ENCODE data around the gene PPP1R37.
A peak's percentile ranks its signal among the peaks of the same experiment; 100 is the strongest.

Gene PPP1R37

DNA sequence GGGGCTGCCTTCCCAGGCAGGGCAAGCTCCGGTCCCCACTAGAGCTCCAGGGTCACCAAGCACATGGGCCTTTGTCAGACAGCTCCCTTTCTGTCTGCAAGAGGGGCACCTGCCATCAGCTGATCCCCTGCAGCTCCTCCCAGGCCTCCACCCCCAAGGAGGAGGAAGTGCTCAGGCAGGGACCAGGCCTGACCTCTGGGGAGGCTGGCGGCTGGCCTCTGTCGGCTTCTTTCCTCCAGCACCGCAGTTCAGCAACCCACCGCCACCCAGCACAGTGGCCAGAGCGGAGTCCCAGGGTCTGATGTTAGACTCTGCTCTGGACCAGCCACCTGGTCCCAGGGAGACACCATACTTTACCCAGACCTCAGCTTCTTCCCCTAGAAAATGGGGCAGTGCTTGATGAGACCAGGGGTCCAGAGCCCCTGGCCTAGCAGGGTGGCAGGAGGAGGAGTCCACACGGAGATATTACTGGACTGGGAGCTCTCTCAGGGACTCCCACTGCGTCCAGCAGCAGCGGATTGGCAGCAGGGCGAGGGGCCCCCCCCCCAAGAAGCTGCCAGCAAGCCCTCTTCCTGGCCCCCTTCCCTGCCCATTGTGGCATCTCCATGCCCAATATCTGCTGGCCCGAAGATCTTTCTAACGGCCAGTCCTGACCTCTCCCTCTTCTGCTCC is 43.7 kb downstream of the PPP1R37 start:
- CTCF ChIA-PET, result interaction anchor here (0.8 to 3.9 kb wide), 9 partner anchors 10 to 202 kb away, joined by 3 to 44 read pairs (median 5); partner anchors contain the start of gene PPP1R37
- TF ChIP-seq, protein P1, sequence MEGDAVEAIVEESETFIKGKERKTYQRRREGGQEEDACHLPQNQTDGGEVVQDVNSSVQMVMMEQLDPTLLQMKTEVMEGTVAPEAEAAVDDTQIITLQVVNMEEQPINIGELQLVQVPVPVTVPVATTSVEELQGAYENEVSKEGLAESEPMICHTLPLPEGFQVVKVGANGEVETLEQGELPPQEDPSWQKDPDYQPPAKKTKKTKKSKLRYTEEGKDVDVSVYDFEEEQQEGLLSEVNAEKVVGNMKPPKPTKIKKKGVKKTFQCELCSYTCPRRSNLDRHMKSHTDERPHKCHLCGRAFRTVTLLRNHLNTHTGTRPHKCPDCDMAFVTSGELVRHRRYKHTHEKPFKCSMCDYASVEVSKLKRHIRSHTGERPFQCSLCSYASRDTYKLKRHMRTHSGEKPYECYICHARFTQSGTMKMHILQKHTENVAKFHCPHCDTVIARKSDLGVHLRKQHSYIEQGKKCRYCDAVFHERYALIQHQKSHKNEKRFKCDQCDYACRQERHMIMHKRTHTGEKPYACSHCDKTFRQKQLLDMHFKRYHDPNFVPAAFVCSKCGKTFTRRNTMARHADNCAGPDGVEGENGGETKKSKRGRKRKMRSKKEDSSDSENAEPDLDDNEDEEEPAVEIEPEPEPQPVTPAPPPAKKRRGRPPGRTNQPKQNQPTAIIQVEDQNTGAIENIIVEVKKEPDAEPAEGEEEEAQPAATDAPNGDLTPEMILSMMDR (IDR thresholded peaks at IDR 0.05; ENCODE audit: control extremely low read depth, extremely low read depth, low read depth, missing control alignments), result no peak
- POLR2A ChIA-PET, result interaction anchor here (0.9 kb wide), 1 partner anchor 19 kb away, joined by 3 read pairs; no protein-coding TSS in a partner anchor
- peak; percentile 71 for DNase-seq (ENCODE audit: extremely low spot score)

DNA sequence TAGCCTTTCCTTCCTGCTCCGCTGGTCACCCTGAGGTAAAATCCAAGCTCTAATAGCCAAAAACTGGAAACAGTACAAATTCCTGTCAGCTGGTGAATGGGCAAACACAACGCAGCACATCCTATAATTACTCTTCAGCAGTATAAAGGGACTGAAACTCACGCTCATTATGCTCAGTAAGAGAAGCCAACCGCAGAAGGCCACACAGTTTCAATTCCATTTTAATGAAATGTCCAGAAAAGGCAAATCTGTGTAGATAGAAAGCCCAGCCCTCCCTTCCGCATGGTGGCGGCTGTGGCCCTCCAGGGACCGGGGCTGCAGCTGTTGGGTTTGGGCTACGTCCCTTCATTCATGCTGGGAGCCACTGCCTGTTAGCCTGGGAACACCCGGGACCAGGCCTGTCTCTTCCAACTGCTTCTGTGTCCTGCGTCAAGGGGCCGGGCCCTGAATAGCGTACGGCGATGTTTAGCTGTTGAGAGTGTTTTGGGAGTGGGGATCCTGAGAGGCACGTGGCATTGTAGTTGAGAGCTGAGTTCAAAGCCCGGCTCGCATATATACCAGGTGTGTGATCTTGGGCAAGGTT is 44.3 kb downstream of the PPP1R37 start:
- DNase-seq (ENCODE audit: extremely low spot score), result peak; percentile 86
- TF ChIP-seq, protein P1 (IDR thresholded peaks at IDR 0.05; ENCODE audit: control extremely low read depth, extremely low read depth, low read depth, missing control alignments), result peak; percentile 40
- ChIA-PET CTCF (interaction anchor here (0.7 to 3.9 kb wide), 9 partner anchors 11 to 201 kb away, joined by 3 to 44 read pairs (median 5); partner anchors contain the start of gene BLOC1S3), POLR2A (no interaction called here)

DNA sequence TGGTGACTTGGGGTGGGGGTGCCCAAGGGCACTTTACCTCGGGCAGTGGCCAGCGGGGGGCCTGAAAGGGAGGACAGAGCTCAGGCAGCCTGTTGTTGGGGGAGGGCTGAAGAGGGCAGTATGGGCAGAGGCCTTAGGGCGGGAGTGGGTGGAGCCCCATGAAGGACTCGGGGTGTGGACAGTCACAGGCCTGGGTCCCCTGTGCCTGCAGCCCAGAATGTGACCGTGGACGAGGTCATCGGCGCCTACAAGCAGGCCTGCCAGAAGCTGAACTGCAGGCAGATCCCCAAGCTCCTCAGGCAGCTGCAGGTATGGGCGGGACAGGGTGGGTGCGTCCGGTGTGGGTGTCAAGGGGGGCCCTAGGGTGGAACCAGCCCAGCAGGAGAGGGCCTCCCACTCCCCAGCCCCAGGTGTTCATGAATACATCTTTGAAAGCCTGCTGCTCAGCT is 45.3 kb downstream of the PPP1R37 start:
- ChIA-PET CTCF (no interaction called here), POLR2A (no interaction called here)
- no peak for DNase-seq (ENCODE audit: extremely low spot score)
- TF ChIP-seq, protein P1 (IDR thresholded peaks at IDR 0.05; ENCODE audit: control extremely low read depth, extremely low read depth, low read depth, missing control alignments), result no peak

DNA sequence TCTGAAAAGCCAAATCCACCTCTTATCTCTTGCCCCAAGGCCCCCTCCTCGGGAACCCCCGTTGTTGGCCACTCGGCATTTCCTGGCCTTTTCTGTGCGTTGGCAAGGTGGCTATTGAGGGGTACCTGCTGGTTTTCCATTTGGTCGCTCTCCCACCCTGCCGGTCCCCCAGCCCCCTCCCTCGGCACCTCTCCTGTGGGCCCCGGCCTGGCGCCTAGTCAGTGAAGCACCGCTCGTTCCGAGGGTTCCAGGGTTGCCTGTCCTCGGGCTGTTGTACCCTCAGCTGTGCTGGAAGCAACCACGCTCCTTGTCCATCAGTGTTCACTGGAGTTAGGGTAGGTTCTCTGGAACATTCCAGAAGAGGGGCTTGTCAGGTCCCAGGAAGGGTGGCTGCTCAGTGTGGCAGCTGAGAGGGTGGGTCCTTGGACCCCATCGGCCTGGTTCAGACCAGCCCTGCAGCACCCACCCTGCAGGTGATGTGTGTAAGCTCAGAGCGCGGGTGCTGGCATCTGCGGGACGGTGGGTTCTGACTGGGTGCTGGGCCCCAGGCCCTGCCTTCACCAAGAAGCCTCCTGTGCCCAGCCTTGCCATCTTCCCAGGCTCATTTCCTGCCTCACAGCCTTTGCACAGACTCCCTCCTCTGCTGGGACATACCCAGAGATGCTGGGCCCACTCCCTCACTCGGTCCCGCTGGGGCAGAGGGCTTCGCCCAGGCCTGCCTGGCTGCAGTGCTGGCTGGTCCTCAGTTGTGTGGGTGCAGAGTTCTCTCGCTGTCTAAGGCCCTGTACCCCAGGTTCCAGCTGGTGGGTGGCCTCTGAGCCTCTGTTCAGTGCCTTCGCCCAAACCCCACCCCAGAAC is 46.5 kb downstream of the PPP1R37 start:
- CTCF ChIA-PET, result interaction anchor here (1.4 kb wide), 1 partner anchor 13 kb away, joined by 4 read pairs; no protein-coding TSS in a partner anchor
- TF ChIP-seq, protein P1 (IDR thresholded peaks at IDR 0.05; ENCODE audit: control extremely low read depth, extremely low read depth, low read depth, missing control alignments), result no peak
- POLR2A ChIA-PET, result no interaction called here
- no peak for DNase-seq (ENCODE audit: extremely low spot score)

DNA sequence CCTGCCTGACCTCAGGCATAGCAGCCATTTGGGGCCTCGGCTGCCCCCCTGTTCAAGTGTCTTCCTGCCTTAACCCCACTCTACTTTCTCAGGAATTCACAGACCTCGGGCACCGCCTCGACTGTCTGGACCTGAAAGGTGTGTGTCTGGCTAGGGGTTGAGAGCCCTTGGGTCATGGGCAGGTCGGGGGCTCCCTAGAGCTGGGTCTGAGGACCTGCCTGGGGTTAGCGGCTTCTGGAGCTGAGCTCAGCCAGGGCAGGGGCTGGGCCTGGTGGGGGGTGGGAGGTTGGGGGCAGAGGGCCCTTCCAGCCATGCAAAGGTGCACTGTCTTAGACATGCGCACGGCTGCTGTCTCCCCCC is 47.1 kb downstream of the PPP1R37 start:
- POLR2A ChIA-PET, result no interaction called here
- TF ChIP-seq, protein P1 (IDR thresholded peaks at IDR 0.05; ENCODE audit: control extremely low read depth, extremely low read depth, low read depth, missing control alignments), result no peak
- CTCF ChIA-PET, result interaction anchor here (1.4 kb wide), 1 partner anchor 14 kb away, joined by 4 read pairs; no protein-coding TSS in a partner anchor
- no peak for DNase-seq (ENCODE audit: extremely low spot score)

DNA sequence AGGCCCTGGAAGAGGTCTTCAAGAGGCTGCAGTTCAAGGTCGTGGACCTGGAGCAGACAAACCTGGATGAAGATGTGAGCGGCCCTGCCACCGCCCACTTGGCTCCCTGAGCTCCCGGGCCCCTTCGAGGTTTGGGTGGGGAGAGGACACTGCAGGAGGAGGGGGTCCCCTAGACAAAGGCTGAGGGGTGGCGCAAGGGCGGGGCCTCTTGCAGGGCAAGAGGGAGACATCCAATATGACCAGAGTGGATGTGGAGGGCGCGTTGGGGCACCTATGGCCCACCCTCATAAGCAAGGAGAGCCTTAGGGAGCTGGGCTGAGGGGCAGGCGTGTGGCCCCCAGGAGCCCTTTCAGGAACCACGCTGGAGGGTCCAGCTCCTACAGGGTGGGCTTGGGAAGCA is 47.6 kb downstream of the PPP1R37 start:
- TF ChIP-seq, protein P1 (IDR thresholded peaks at IDR 0.05; ENCODE audit: control extremely low read depth, extremely low read depth, low read depth, missing control alignments), result no peak
- ChIA-PET POLR2A (no interaction called here), CTCF (interaction anchor here (1.4 kb wide), 1 partner anchor 14 kb away, joined by 4 read pairs; no protein-coding TSS in a partner anchor)
- DNase-seq (ENCODE audit: extremely low spot score), result no peak

Measured in GM10248 (cell line).